ENCODE data around the gene WDR33.

The WDR33 gene

DNA sequence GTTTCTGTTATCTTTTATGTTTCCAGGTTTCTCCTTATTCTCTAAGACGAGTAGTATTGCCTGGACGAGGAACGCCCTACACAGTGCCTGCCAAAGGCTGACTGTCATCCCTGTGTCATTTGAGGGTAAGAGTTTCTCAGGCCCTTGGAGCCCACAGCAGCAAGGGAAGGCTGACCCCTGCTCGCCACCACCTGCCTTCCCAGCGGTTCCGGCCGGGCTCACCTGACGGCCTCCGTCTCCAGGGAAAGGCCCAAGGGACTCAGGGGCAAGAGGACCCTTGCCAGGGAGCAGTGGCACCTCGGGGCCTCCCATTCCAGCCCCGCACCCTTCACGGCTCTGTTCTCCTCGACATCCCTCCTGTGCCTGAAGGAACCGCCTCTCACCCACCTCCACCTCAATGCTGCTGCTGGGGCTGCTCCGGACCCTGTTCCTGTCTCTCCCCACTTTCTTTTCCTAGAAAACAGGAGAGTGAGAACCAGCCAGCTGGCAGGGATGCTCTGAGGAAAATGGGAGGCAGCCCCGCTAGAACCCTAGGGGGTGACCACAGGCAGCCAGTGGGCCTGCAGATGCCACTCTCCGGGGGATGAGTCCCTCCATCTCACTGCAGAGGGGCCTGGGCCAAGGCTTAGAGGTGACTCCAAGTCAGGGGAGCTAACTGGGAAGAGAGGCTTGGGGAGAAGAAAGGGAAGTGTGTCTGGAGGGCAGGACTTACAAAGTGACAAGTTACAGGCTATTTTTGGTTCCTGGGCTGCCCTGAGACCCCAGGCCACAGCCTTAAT is 137.5 kb downstream of the WDR33 start:
- DNase-seq (ENCODE audit: low read depth, low spot score), result no peak
- Histone ChIP-seq H3K4me1 (ENCODE audit: insufficient read depth, insufficient read length) (peaks cover 11% of the 10 kb centered on the region), H3K4me3 (ENCODE audit: insufficient read length, low read depth) (no peak overlapping the region), H3K9ac (ENCODE audit: insufficient read length, low read depth) (no peak overlapping the region), H3K9me3 (ENCODE audit: insufficient read depth, low read length) (no peaks in the 10 kb centered on the region), H3K36me3 (ENCODE audit: insufficient read depth, insufficient read length, low read length) (peaks cover 5% of the 10 kb centered on the region), H3K27me3 (ENCODE audit: insufficient read depth, insufficient read length) (peaks cover 56% of the 10 kb centered on the region)
- TF ChIP-seq SUZ12 (IDR thresholded peaks at IDR 0.05; ENCODE audit: extremely low read depth, insufficient read depth, insufficient read length) (no peak), YY1 (IDR thresholded peaks at IDR 0.05; ENCODE audit: insufficient read depth, insufficient read length) (no peak), ZNF274 (IDR thresholded peaks at IDR 0.05; ENCODE audit: low read depth, low read length) (no peak)

DNA sequence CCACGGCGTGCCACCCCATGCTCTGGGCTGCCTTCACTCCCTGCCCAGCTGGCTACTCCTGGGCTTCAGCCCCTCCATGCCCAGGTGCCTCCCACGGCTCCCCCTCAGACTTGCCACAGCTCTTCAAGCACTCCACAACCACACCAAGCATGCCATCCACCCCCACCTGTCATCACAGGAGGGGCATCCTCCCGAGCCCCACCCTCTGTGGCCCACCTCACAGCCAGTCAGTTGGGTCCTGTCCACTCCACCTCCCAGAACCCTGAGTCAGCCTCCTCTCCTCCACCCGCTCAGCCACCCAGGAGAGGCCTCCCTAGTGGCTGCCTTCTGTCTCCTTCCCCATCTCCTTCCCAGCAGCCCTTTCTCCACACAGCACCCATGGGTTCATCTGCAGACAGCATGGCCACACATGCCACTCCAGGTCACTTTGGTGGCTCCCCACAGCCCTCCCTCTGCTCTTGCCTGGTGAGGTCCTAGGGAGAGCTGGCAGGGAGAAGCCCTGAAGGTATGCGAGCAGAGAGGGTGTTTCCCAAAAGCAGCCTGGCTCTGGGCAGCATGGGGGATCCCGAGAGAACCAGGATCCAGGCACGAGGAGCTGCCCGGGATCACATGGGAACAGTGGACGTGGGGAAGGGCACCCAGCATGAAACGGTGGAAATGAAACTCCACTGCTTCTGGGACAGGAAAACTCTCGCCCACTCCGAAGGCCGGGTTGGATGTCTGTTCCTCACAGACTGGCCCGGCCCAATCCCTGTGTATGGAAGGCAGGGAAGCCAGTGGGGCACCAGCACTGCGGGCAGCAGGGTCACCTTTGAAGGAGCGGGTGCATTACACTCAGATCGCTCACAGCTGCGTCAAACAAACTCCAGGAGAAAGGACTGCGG is 138.4 kb downstream of the WDR33 start:
- TF ChIP-seq YY1 (IDR thresholded peaks at IDR 0.05; ENCODE audit: insufficient read depth, insufficient read length) (no peak), ZNF274 (IDR thresholded peaks at IDR 0.05; ENCODE audit: low read depth, low read length) (no peak), SUZ12 (IDR thresholded peaks at IDR 0.05; ENCODE audit: extremely low read depth, insufficient read depth, insufficient read length) (no peak)
- H3K9ac ChIP-seq (ENCODE audit: insufficient read length, low read depth), result no peak overlapping the region
- peaks cover 5% of the 10 kb centered on the region for H3K36me3 ChIP-seq (ENCODE audit: insufficient read depth, insufficient read length, low read length)
- DNase-seq (ENCODE audit: low read depth, low spot score), result no peak
- peaks cover 7% of the 10 kb centered on the region; the same call in 1 of the 2 replicates for H3K9me3 ChIP-seq (ENCODE audit: insufficient read depth, low read length)
- no peak overlapping the region for H3K4me3 ChIP-seq (ENCODE audit: insufficient read length, low read depth)
- H3K27me3 ChIP-seq (ENCODE audit: insufficient read depth, insufficient read length), result peaks cover 48% of the 10 kb centered on the region
- H3K4me1 ChIP-seq (ENCODE audit: insufficient read depth, insufficient read length), result peaks cover 11% of the 10 kb centered on the region

DNA sequence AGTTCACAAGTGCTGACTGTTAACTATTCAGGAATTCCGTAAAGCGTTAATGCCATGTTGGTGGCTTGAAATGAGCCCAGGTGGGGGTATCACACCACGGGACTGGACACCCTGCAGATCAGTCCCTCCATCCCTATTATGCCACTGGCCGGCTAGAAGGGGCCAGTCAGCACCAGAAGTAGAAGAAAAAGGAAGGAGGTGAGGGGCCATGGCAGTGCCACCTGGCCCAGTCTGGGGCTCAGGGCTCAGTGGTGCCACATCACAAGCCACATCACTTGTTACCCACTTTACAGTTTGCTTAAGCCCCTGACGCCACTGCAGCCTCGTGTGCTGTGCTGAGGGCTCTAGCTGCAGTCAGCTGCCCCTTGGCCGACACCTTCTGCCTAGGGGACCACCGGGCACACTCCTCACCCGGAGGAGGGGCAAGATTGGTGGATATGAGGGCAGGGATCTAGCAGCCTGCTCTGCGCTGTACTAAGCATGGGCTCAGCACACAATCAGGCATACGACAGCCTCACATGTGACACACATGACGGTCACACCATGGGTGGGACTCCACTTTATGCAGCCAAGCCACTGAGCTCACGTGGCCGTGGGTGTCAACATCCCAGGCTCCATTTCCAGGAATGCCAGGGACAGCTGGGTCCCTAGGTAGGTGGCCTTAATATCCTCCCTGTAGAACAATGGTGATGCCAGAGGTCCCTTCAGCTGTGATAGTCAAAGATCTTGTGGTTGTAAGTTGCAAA is 139.2 kb downstream of the WDR33 start:
- Histone ChIP-seq H3K27me3 (ENCODE audit: insufficient read depth, insufficient read length) (peaks cover 44% of the 10 kb centered on the region), H3K9me3 (ENCODE audit: insufficient read depth, low read length) (peaks cover 8% of the 10 kb centered on the region; the same call in 1 of the 2 replicates), H3K36me3 (ENCODE audit: insufficient read depth, insufficient read length, low read length) (peaks cover 5% of the 10 kb centered on the region), H3K4me3 (ENCODE audit: insufficient read length, low read depth) (no peak overlapping the region), H3K9ac (ENCODE audit: insufficient read length, low read depth) (no peak overlapping the region), H3K4me1 (ENCODE audit: insufficient read depth, insufficient read length) (peaks cover 11% of the 10 kb centered on the region)
- TF ChIP-seq YY1 (IDR thresholded peaks at IDR 0.05; ENCODE audit: insufficient read depth, insufficient read length), result no peak
- no peak for TF ChIP-seq SUZ12 (IDR thresholded peaks at IDR 0.05; ENCODE audit: extremely low read depth, insufficient read depth, insufficient read length)
- TF ChIP-seq ZNF274 (IDR thresholded peaks at IDR 0.05; ENCODE audit: low read depth, low read length), result no peak
- DNase-seq (ENCODE audit: low read depth, low spot score), result no peak

GRCh38 chr2:127670957-127671290 is 140.0 kb downstream of the WDR33 start:
- Histone ChIP-seq H3K27me3 (ENCODE audit: insufficient read depth, insufficient read length) (peaks cover 41% of the 10 kb centered on the region), H3K36me3 (ENCODE audit: insufficient read depth, insufficient read length, low read length) (peaks cover 5% of the 10 kb centered on the region), H3K4me3 (ENCODE audit: insufficient read length, low read depth) (no peak overlapping the region), H3K9me3 (ENCODE audit: insufficient read depth, low read length) (peaks cover 8% of the 10 kb centered on the region; the same call in 1 of the 2 replicates), H3K9ac (ENCODE audit: insufficient read length, low read depth) (no peak overlapping the region), H3K4me1 (ENCODE audit: insufficient read depth, insufficient read length) (peaks cover 11% of the 10 kb centered on the region)
- DNase-seq (ENCODE audit: low read depth, low spot score), result no peak
- TF ChIP-seq YY1 (IDR thresholded peaks at IDR 0.05; ENCODE audit: insufficient read depth, insufficient read length) (no peak), ZNF274 (IDR thresholded peaks at IDR 0.05; ENCODE audit: low read depth, low read length) (no peak), SUZ12 (IDR thresholded peaks at IDR 0.05; ENCODE audit: extremely low read depth, insufficient read depth, insufficient read length) (no peak)

- H3K36me3 ChIP-seq (ENCODE audit: insufficient read depth, insufficient read length, low read length), result peaks cover 5% of the 10 kb centered on the region
- DNase-seq (ENCODE audit: low read depth, low spot score), result no peak
- no peak overlapping the region for H3K9ac ChIP-seq (ENCODE audit: insufficient read length, low read depth)
- H3K4me1 ChIP-seq (ENCODE audit: insufficient read depth, insufficient read length), result peaks cover 11% of the 10 kb centered on the region
- H3K9me3 ChIP-seq (ENCODE audit: insufficient read depth, low read length), result peaks cover 8% of the 10 kb centered on the region; the same call in 1 of the 2 replicates
- TF ChIP-seq ZNF274 (IDR thresholded peaks at IDR 0.05; ENCODE audit: low read depth, low read length), result no peak
- TF ChIP-seq YY1 (IDR thresholded peaks at IDR 0.05; ENCODE audit: insufficient read depth, insufficient read length), result no peak
- peaks cover 42% of the 10 kb centered on the region for H3K27me3 ChIP-seq (ENCODE audit: insufficient read depth, insufficient read length)
- no peak overlapping the region for H3K4me3 ChIP-seq (ENCODE audit: insufficient read length, low read depth)
Observed at GRCh38 chr2:127670055-127670956, 140.7 kb downstream of the WDR33 start.

DNA sequence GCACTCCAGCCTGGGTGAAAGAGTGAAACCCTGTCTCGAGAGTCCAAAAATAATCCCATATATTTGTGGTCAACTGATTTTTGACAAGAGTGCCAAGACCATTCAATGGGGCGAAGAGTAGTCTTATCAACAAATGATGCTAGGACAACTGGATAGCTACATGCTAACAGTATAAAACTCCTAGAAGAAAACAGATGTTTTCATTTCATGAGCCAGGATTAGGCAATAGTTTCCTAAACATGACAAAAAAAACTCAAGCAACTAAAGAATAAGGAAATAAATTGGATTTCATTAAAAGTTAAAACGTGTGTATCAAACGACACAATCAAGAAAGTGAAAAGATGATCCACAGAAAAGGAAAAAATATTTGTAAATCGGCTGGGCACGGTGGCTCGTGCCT is 141.9 kb downstream of the WDR33 start:
- no peak for DNase-seq (ENCODE audit: low read depth, low spot score)
- peaks cover 45% of the 10 kb centered on the region for H3K27me3 ChIP-seq (ENCODE audit: insufficient read depth, insufficient read length)

More for the DNA sequence above, 141.9 kb downstream of the WDR33 start:
- Histone ChIP-seq H3K36me3 (ENCODE audit: insufficient read depth, insufficient read length, low read length) (peaks cover 5% of the 10 kb centered on the region), H3K4me1 (ENCODE audit: insufficient read depth, insufficient read length) (peaks cover 11% of the 10 kb centered on the region), H3K9ac (ENCODE audit: insufficient read length, low read depth) (no peak overlapping the region), H3K4me3 (ENCODE audit: insufficient read length, low read depth) (no peak overlapping the region), H3K9me3 (ENCODE audit: insufficient read depth, low read length) (peaks cover 8% of the 10 kb centered on the region; the same call in 1 of the 2 replicates)
- TF ChIP-seq YY1 (IDR thresholded peaks at IDR 0.05; ENCODE audit: insufficient read depth, insufficient read length), result no peak
